SK-N-SH treated with all-trans-retinoic acid at 6 μM for 48 hours (cell line): Measurements from ENCODE around the gene SMAD3.

Source experiments
- ATAC-seq: fragments of 200-7000 bp; cut with Tn5 transposase; 3 replicates; pipeline ENCODE4 v1.9.1; 2020; ENCODE audit warnings: mild to moderate bottlenecking, moderate library complexity
- BACH2 ChIP-seq: fragments of 250-450 bp; sonication (Bioruptor Pico); IDR thresholded peaks from 2 replicates; pipeline ENCODE4 v1.9.0; 2021; ENCODE audit warnings: mild to moderate bottlenecking, borderline replicate concordance
- CSDC2 ChIP-seq: fragments of 250-450 bp; sonication (Bioruptor Pico); IDR thresholded peaks from 2 replicates; pipeline ENCODE4 v1.5.0; 2020; ENCODE audit warnings: mild to moderate bottlenecking, moderate library complexity
- CSRNP3 ChIP-seq: fragments of 250-450 bp; sonication (Bioruptor Pico); IDR thresholded peaks from 2 replicates; pipeline ENCODE4 v1.5.1; 2021; ENCODE audit warnings: mild to moderate bottlenecking, moderate library complexity
- ESRRG ChIP-seq: fragments of 250-450 bp; sonication (Bioruptor Pico); IDR thresholded peaks from 2 replicates; pipeline ENCODE4 v1.6.1; 2021; ENCODE audit warnings: mild to moderate bottlenecking
- GLIS3 ChIP-seq: fragments of 250-450 bp; sonication (Bioruptor Pico); IDR thresholded peaks from 2 replicates; pipeline ENCODE4 v1.5.0; 2020; ENCODE audit warnings: mild to moderate bottlenecking, moderate library complexity
- ISL1 ChIP-seq: fragments of 250-450 bp; sonication (Bioruptor Pico); IDR thresholded peaks from 2 replicates; pipeline ENCODE4 v2.1.2; 2022; ENCODE audit warnings: mild to moderate bottlenecking, moderate library complexity
- OSR1 ChIP-seq: fragments of 250-450 bp; sonication (Bioruptor Pico); IDR thresholded peaks from 2 replicates; pipeline ENCODE4 v1.8.0; 2022; ENCODE audit warnings: moderate library complexity, mild to moderate bottlenecking, inconsistent platforms
- PATZ1 ChIP-seq: fragments of 250-450 bp; sonication (Bioruptor Pico); IDR thresholded peaks from 2 replicates; pipeline ENCODE4 v1.8.0; 2020; ENCODE audit warnings: mild to moderate bottlenecking, moderate library complexity, borderline replicate concordance
- POU6F1 ChIP-seq: fragments of 250-450 bp; sonication (Bioruptor Pico); IDR thresholded peaks from 2 replicates; pipeline ENCODE4 v1.8.0; 2021; ENCODE audit warnings: low read depth, mild to moderate bottlenecking, moderate library complexity, borderline replicate concordance
- PPARA ChIP-seq: fragments of 250-450 bp; sonication (Bioruptor Pico); IDR thresholded peaks from 2 replicates; pipeline ENCODE4 v1.5.0; 2020; ENCODE audit warnings: mild to moderate bottlenecking, borderline replicate concordance
- RARB ChIP-seq: fragments of 250-450 bp; sonication (Bioruptor Pico); IDR thresholded peaks from 2 replicates; pipeline ENCODE4 v1.8.0; 2021; ENCODE audit warnings: mild to moderate bottlenecking, moderate library complexity
- TCF4 ChIP-seq: fragments of 250-450 bp; sonication (Bioruptor Pico); IDR thresholded peaks from 2 replicates; pipeline ENCODE4 v1.8.0; 2021; ENCODE audit warnings: mild to moderate bottlenecking, moderate library complexity, borderline replicate concordance
- TSHZ2 ChIP-seq: fragments of 250-450 bp; sonication (Bioruptor Pico); IDR thresholded peaks from 2 replicates; pipeline ENCODE4 v1.5.0; 2020; ENCODE audit warnings: mild to moderate bottlenecking, moderate library complexity
- ZFP3 ChIP-seq: fragments of 250-450 bp; sonication (Bioruptor Pico); IDR thresholded peaks from 2 replicates; pipeline ENCODE4 v1.5.0; 2020; ENCODE audit warnings: mild to moderate bottlenecking, moderate library complexity
- ZNF565 ChIP-seq: fragments of 450-650 bp; formaldehyde crosslinking; conservative IDR thresholded peaks from 2 replicates; pipeline ENCODE4 v1.5.0; 2020; ENCODE audit warnings: low read depth, mild to moderate bottlenecking, moderate library complexity
- ZNF70 ChIP-seq: fragments of 450-650 bp; formaldehyde crosslinking; IDR thresholded peaks from 2 replicates; pipeline ENCODE4 v1.5.0; 2020; ENCODE audit warnings: mild to moderate bottlenecking, moderate library complexity
- ZNF8 ChIP-seq: fragments of 450-650 bp; formaldehyde crosslinking; IDR thresholded peaks from 2 replicates; pipeline ENCODE4 v1.5.0; 2020; ENCODE audit warnings: mild to moderate bottlenecking, moderate library complexity

SMAD3 gene

GRCh38 chr15:67241132-67241855 is 175.9 kb downstream of the SMAD3 start:
- TF ChIP-seq PPARA (CRISPR knock-in tag), result no peak
- TF ChIP-seq PATZ1 (CRISPR knock-in tag), result no peak
- no peak for TF ChIP-seq CSDC2 (CRISPR knock-in tag)
- TF ChIP-seq POU6F1 (CRISPR knock-in tag), result no peak
- no peak for TF ChIP-seq ESRRG (CRISPR knock-in tag)
- TF ChIP-seq BACH2 (CRISPR knock-in tag), result no peak
- TF ChIP-seq ZNF565, result no peak
- TF ChIP-seq GLIS3 (CRISPR knock-in tag), result no peak
- no peak for TF ChIP-seq ZNF8 (CRISPR knock-in tag)
- no peak for TF ChIP-seq ZFP3 (CRISPR knock-in tag)
- TF ChIP-seq CSRNP3 (CRISPR knock-in tag), result no peak
- no peak for TF ChIP-seq OSR1 (CRISPR knock-in tag)
- TF ChIP-seq ZNF70, result no peak
- no peak for TF ChIP-seq RARB (CRISPR knock-in tag)
- no peak for TF ChIP-seq TCF4 (CRISPR knock-in tag)
- TF ChIP-seq ISL1, result no peak
- no peak for ATAC-seq

GRCh38 chr15:67242708-67243111 is 177.3 kb downstream of the SMAD3 start:
- TF ChIP-seq TSHZ2 (no peak), ISL1 (no peak)
- ATAC-seq, result no peak
